HG03039 (cell line): ENCODE data around the gene DPM2.

Source experiments
- ATAC-seq: cut with Tn5 transposase; IDR thresholded peaks from one replicate; pipeline ENCODE4 v1.9.1; 2021; ENCODE audit warnings: mild to moderate bottlenecking, moderate library complexity; ENCODE audit not compliant: unreplicated experiment

The DPM2 gene

GRCh38 chr9:127920794-127921193 lies 16.9 kb downstream of the DPM2 start:
- ATAC-seq = no peak

- ATAC-seq = no peak
Observed at GRCh38 chr9:127919253-127919815, 18.3 kb downstream of the DPM2 start.

- ATAC-seq = no peak
Observed at GRCh38 chr9:127918183-127919107, 19.2 kb downstream of the DPM2 start.

- ATAC-seq = no peak
Observed at GRCh38 chr9:127917603-127918002, 20.1 kb downstream of the DPM2 start.

- ATAC-seq = peak; percentile 60
Observed at GRCh38 chr9:127916720-127917581, 20.7 kb downstream of the DPM2 start, which contains the start of gene ST6GALNAC4. Gene ST6GALNAC4, minus strand, starts transcription at chr9:127917041. Its CDS starts 622 bp downstream, at chr9:127916419.

GRCh38 chr9:127915801-127916719 lies 21.6 kb downstream of the DPM2 start:
- ATAC-seq = no peak

GRCh38 chr9:127915325-127915752 lies 22.3 kb downstream of the DPM2 start:
- ATAC-seq = no peak

- no peak for ATAC-seq
Observed at GRCh38 chr9:127913682-127914081, 24.0 kb downstream of the DPM2 start.

- ATAC-seq = no peak
Observed at GRCh38 chr9:127912882-127913281, 24.8 kb downstream of the DPM2 start.

GRCh38 chr9:127912296-127912695 lies 25.4 kb downstream of the DPM2 start:
- no peak for ATAC-seq

GRCh38 chr9:127910613-127911205 lies 26.9 kb downstream of the DPM2 start:
- ATAC-seq = no peak

- no peak for ATAC-seq
Observed at GRCh38 chr9:127909839-127910273, 27.8 kb downstream of the DPM2 start.

GRCh38 chr9:127908660-127908926 lies 29.1 kb downstream of the DPM2 start:
- no peak for ATAC-seq

GRCh38 chr9:127907867-127908659 lies 29.6 kb downstream of the DPM2 start:
- ATAC-seq = no peak

- ATAC-seq = no peak
Observed at GRCh38 chr9:127905788-127906191, 31.9 kb downstream of the DPM2 start.

GRCh38 chr9:127905004-127905728 lies 32.5 kb downstream of the DPM2 start:
- no peak for ATAC-seq

- ATAC-seq = no peak
Observed at GRCh38 chr9:127904561-127905003, 33.1 kb downstream of the DPM2 start.
